Frontal cortex (tissue), 4 donors: ENCODE measurements around the gene SH3BP2. TPM values are rescaled to one million over a fixed set of nuclear protein-coding genes. Genes with fewer than 3 reads are reported as not detected.

Experiments used
- DNase-seq, 2 donors: peaks; one replicate each; pipeline ENCODE4 v3.0.0; 2012; ENCODE audit warnings: low spot score in 2 of 2
- FAIRE-seq: peaks from 2 replicates; lab custom pipeline; 2012; peaks lifted over from hg19 to GRCh38; lab: Jason Lieb, UNC
- total RNA-seq: library from RNA; depleted of rRNA; stranded (reverse); fragments of >200 nt; gene quantifications from one replicate; pipeline ENCODE4 v1.2.3, GENCODE V29; 2014
- donor health status: control.
- donor health status: control.
- donor health status: control.

SH3BP2 gene
- total RNA-seq, 1 donor from 2014 or later = 19.6 TPM

GRCh38 chr4:2789793-2790582, 2.9 kb upstream of the SH3BP2 start:
- FAIRE-seq = no peak
- no peak for DNase-seq

GRCh38 chr4:2790583-2791517, 2.0 kb upstream of the SH3BP2 start:
- FAIRE-seq = no peak

GRCh38 chr4:2791518-2792395, 1.1 kb upstream of the SH3BP2 start:
- no peak for FAIRE-seq

More at GRCh38 chr4:2790583-2791517, 2.0 kb upstream of the SH3BP2 start:
- DNase-seq = no peak

DNA sequence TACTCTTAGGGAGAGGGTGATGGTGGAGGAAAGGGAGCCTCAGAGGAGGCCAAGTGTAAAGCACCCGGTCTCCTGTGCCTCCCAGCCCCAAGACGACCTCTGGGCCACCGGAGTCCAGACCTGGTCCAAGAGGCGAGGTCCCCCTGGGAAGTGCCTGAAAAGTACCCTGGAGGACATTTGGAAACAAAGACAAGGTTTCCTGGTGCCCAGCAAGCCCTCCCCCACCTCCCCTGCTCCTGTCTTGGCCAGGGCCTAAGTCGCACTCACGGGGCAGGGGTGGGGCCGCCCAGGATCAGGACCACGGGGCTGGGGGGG, 532 bp upstream of the SH3BP2 start:
- no peak for DNase-seq
- no peak for FAIRE-seq

More at GRCh38 chr4:2791518-2792395, 1.1 kb upstream of the SH3BP2 start:
- no peak for DNase-seq

- FAIRE-seq (no peak), DNase-seq (no peak)
These were observed 951 bp downstream of the SH3BP2 start for GRCh38 chr4:2793586-2794485.

GRCh38 chr4:2794486-2795299, 1.8 kb downstream of the SH3BP2 start:
- no peak for DNase-seq
- no peak for FAIRE-seq

- FAIRE-seq (no peak), DNase-seq (no peak)
These were observed 2.5 kb downstream of the SH3BP2 start for GRCh38 chr4:2795300-2795892.

- DNase-seq (no peak), FAIRE-seq (no peak)
These were observed 3.3 kb downstream of the SH3BP2 start for GRCh38 chr4:2795893-2796848.

GRCh38 chr4:2796849-2797544, 4.1 kb downstream of the SH3BP2 start:
- FAIRE-seq (no peak), DNase-seq (no peak)

- DNase-seq = no peak
- no peak for FAIRE-seq
These were observed 4.8 kb downstream of the SH3BP2 start for GRCh38 chr4:2797545-2798305.

- DNase-seq (no peak), FAIRE-seq (no peak)
These were observed 5.7 kb downstream of the SH3BP2 start for GRCh38 chr4:2798399-2799223.

GRCh38 chr4:2799224-2799911, 6.5 kb downstream of the SH3BP2 start:
- FAIRE-seq (no peak), DNase-seq (no peak)

DNA sequence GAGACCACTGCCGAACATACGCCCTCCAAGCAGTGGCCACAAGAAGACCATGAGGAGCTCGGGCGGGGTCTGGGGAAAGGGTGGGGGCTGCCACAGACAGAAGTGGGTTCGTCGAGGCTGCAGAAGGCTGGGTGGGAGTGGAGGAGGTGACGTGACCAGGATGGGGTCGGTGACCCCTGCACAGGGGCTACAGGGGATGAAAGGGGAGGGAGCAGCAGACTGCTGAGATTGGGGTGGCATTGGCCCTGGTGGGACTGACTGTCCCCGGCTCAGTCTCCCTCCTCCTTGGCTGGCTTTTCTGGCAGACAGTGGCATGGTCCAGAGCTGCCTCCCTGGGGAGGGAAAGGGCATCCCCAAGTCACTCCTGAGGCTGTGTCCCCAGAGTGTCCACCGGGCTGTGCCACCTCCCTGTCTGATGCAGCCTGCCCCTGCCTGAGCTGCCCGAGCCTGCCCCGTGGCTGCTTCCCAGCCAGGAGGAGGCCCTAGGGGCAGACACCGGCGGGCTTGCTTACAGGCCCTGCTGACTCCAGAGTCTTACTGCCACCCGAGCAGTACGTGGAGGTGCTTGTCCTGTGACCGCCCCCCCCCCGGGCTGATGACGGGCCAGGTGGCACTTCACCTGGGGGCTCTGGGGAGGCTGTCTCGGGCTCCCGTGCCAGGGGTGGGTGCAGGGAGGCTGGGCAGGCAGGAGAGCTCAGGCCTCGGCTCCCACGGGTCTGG, 7.2 kb downstream of the SH3BP2 start:
- DNase-seq = no peak

More for the DNA sequence above, 7.2 kb downstream of the SH3BP2 start:
- FAIRE-seq = no peak
